Loucy (cell line): ENCODE results near the gene SHC3.

Source experiments
- H2AFZ ChIP-seq: fragments of 200-600 bp; sonication (generic); 2 replicates; pipeline ENCODE4 v1.6.0; 2016; ENCODE audit warnings: antibody characterized with exemption, mild to moderate bottlenecking, low read length, moderate library complexity
- H3F3A ChIP-seq: fragments of 200-600 bp; 2 replicates; pipeline ENCODE4 v1.6.0; 2016; ENCODE audit warnings: antibody characterized with exemption, low read depth, mild to moderate bottlenecking
- H3K27me3 ChIP-seq: fragments of 200-600 bp; sonication (generic); 2 replicates; pipeline ENCODE4 v1.6.1; 2014; ENCODE audit warnings: low read length, mild to moderate bottlenecking; ENCODE audit not compliant: insufficient read depth, poor library complexity, severe bottlenecking
- H3K36me3 ChIP-seq: fragments of 200-600 bp; sonication (generic); 2 replicates; pipeline ENCODE4 v1.6.1; 2016; ENCODE audit warnings: low read length; ENCODE audit not compliant: insufficient read depth
- H3K4me1 ChIP-seq: fragments of 200-600 bp; sonication (generic); 2 replicates; pipeline ENCODE4 v1.5.1; 2014; ENCODE audit warnings: low read length, mild to moderate bottlenecking; ENCODE audit not compliant: insufficient read depth, poor library complexity, severe bottlenecking
- H3K4me2 ChIP-seq: fragments of 200-600 bp; sonication (generic); 2 replicates; pipeline ENCODE4 v1.6.0; 2014; ENCODE audit warnings: antibody characterized with exemption, low read length, low read depth, mild to moderate bottlenecking; ENCODE audit not compliant: poor library complexity, severe bottlenecking
- H3K4me3 ChIP-seq: fragments of 200-600 bp; sonication (generic); 2 replicates; pipeline ENCODE4 v1.5.1; 2014; ENCODE audit warnings: low read length, mild to moderate bottlenecking, mixed read lengths; ENCODE audit not compliant: poor library complexity, severe bottlenecking
- H3K79me2 ChIP-seq: fragments of 200-600 bp; sonication (generic); 2 replicates; pipeline ENCODE4 v1.6.1; 2014; ENCODE audit warnings: low read length; ENCODE audit not compliant: insufficient read depth
- H3K9ac ChIP-seq: fragments of 200-600 bp; sonication (generic); 2 replicates; pipeline ENCODE4 v1.6.0; 2014; ENCODE audit warnings: mild to moderate bottlenecking, low read depth, low read length, moderate library complexity; ENCODE audit not compliant: poor library complexity, severe bottlenecking
- H3K9me2 ChIP-seq: fragments of 200-600 bp; sonication (generic); replicated peaks from 2 replicates; pipeline ENCODE4 v1.6.1; 2016; ENCODE audit warnings: low read depth, low read length, mixed read lengths
- H3K9me3 ChIP-seq: fragments of 200-600 bp; sonication (generic); 2 replicates; pipeline ENCODE4 v1.6.1; 2014; ENCODE audit warnings: mild to moderate bottlenecking, antibody characterized with exemption, low read length, low read depth; ENCODE audit not compliant: insufficient read depth
- H4K20me1 ChIP-seq: fragments of 200-600 bp; sonication (generic); 2 replicates; pipeline ENCODE4 v1.6.0; 2014; ENCODE audit warnings: antibody characterized with exemption, low read length, mild to moderate bottlenecking; ENCODE audit not compliant: insufficient read depth, poor library complexity, severe bottlenecking
- CTCF ChIP-seq: fragments of 200-600 bp; sonication (generic); conservative IDR thresholded peaks from 2 replicates; pipeline ENCODE4 v1.5.1; 2014; ENCODE audit warnings: mild to moderate bottlenecking, antibody characterized with exemption, low read length
- EZH2phosphoT487 ChIP-seq: fragments of 200-600 bp; IDR thresholded peaks from 2 replicates; pipeline ENCODE4 v1.6.1; 2018; ENCODE audit warnings: antibody characterized with exemption, mild to moderate bottlenecking, moderate library complexity, borderline replicate concordance

The SHC3 gene

GRCh38 chr9:89036383-89036782, 142.2 kb downstream of the SHC3 start:
- no peak overlapping the region for H3K4me2 ChIP-seq
- no peaks in the 10 kb centered on the region for H3K79me2 ChIP-seq
- no peaks in the 10 kb centered on the region for H3K9me2 ChIP-seq
- no peaks in the 10 kb centered on the region for H3K4me1 ChIP-seq
- H3K9ac ChIP-seq = no peak overlapping the region
- no peak overlapping the region for H2AFZ ChIP-seq
- H3K9me3 ChIP-seq = no peaks in the 10 kb centered on the region
- no peaks in the 10 kb centered on the region for H3K27me3 ChIP-seq
- H4K20me1 ChIP-seq = no peaks in the 10 kb centered on the region
- no peak overlapping the region for H3K4me3 ChIP-seq
- no peaks in the 10 kb centered on the region for H3K36me3 ChIP-seq
- no peaks in the 10 kb centered on the region for H3F3A ChIP-seq
- TF ChIP-seq CTCF = no peak
- no peak for TF ChIP-seq EZH2phosphoT487

- Histone ChIP-seq H3F3A (no peaks in the 10 kb centered on the region), H3K9me3 (peaks cover 12% of the 10 kb centered on the region; the same call in 1 of the 2 replicates), H3K4me1 (no peaks in the 10 kb centered on the region), H3K27me3 (peaks cover 3% of the 10 kb centered on the region), H3K9me2 (no peaks in the 10 kb centered on the region), H3K79me2 (no peaks in the 10 kb centered on the region), H2AFZ (no peak overlapping the region), H3K4me2 (no peak overlapping the region), H3K9ac (no peak overlapping the region), H3K4me3 (no peak overlapping the region), H4K20me1 (no peaks in the 10 kb centered on the region), H3K36me3 (no peaks in the 10 kb centered on the region)
- TF ChIP-seq CTCF (no peak), EZH2phosphoT487 (no peak)
Observed at GRCh38 chr9:89032661-89033060, 146.0 kb downstream of the SHC3 start.

- H3K4me3 ChIP-seq = no peak overlapping the region
- TF ChIP-seq EZH2phosphoT487 = no peak
- no peak for TF ChIP-seq CTCF
Observed at GRCh38 chr9:89032173-89032572, 146.4 kb downstream of the SHC3 start.

More at GRCh38 chr9:89032173-89032572, 146.4 kb downstream of the SHC3 start:
- no peak overlapping the region for H2AFZ ChIP-seq
- no peaks in the 10 kb centered on the region for H3K9me2 ChIP-seq
- no peaks in the 10 kb centered on the region for H3K79me2 ChIP-seq
- H3K9ac ChIP-seq = no peak overlapping the region
- H3K4me1 ChIP-seq = no peaks in the 10 kb centered on the region
- H3K4me2 ChIP-seq = no peak overlapping the region
- H3K9me3 ChIP-seq = peaks cover 12% of the 10 kb centered on the region; the same call in 1 of the 2 replicates
- no peaks in the 10 kb centered on the region for H3K36me3 ChIP-seq
- peaks cover 3% of the 10 kb centered on the region for H3K27me3 ChIP-seq
- no peaks in the 10 kb centered on the region for H3F3A ChIP-seq
- no peaks in the 10 kb centered on the region for H4K20me1 ChIP-seq
